Neuron (in vitro differentiated cells): Measurements from ENCODE around the gene PFAS.

Experiments used
- H2AFZ ChIP-seq: one replicate; pipeline ENCODE4 v1.6.1; 2013; ENCODE audit warnings: low read depth, mild to moderate bottlenecking, inconsistent platforms, low read length, moderate library complexity
- H3K27me3 ChIP-seq: one replicate; pipeline ENCODE4 v1.6.1; 2013; ENCODE audit warnings: low read length; ENCODE audit not compliant: insufficient read depth
- H3K36me3 ChIP-seq: one replicate; pipeline ENCODE4 v1.6.1; 2013; ENCODE audit warnings: low read length; ENCODE audit not compliant: insufficient read depth
- H3K4me1 ChIP-seq: one replicate; pipeline ENCODE4 v1.6.1; 2013; ENCODE audit warnings: low read length; ENCODE audit not compliant: insufficient read depth
- H3K4me3 ChIP-seq: 2 replicates; pipeline ENCODE4 v1.5.1; 2013; ENCODE audit warnings: mild to moderate bottlenecking, low read length, moderate library complexity
- H3K9me3 ChIP-seq: one replicate; pipeline ENCODE4 v1.6.1; 2013; ENCODE audit warnings: low read length

PFAS gene

DNA sequence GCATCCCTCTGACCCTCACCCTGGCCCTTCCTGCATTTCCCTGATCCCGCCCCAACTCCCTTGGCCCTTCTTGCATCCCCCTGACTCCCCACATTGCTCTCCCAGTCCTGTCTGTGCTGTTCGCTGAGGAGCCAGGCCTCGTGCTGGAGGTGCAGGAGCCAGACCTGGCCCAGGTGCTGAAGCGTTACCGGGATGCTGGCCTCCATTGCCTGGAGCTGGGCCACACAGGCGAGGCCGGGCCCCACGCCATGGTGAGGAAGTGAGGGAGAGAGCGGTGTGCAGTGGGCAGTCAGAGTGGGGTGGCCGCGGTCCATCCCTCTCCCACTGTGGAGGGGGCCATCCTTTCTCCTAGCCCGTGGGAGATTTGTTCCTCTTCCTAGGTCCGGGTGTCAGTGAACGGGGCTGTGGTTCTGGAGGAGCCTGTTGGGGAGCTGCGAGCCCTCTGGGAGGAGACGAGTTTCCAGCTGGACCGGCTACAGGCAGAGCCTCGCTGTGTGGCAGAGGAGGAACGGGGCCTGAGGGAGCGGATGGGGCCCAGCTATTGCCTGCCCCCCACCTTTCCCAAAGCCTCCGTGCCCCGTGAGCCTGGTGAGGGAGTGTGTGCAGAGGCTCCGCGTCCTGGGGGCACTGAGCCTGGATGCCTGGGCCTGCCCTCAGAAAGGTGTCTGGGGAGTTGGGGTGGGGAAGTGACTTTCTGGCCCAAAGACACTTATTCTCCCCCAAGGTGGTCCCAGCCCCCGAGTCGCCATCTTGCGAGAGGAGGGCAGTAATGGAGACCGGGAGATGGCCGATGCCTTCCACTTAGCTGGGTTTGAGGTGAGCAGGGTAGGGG, 17.8 kb downstream of the PFAS start:
- H3K4me1 ChIP-seq: no peaks in the 10 kb centered on the region
- peaks cover 80% of the 10 kb centered on the region for H3K36me3 ChIP-seq
- no peaks in the 10 kb centered on the region for H3K9me3 ChIP-seq
- H2AFZ ChIP-seq: no peak overlapping the region
- no peaks in the 10 kb centered on the region for H3K27me3 ChIP-seq
- no peak overlapping the region for H3K4me3 ChIP-seq

DNA sequence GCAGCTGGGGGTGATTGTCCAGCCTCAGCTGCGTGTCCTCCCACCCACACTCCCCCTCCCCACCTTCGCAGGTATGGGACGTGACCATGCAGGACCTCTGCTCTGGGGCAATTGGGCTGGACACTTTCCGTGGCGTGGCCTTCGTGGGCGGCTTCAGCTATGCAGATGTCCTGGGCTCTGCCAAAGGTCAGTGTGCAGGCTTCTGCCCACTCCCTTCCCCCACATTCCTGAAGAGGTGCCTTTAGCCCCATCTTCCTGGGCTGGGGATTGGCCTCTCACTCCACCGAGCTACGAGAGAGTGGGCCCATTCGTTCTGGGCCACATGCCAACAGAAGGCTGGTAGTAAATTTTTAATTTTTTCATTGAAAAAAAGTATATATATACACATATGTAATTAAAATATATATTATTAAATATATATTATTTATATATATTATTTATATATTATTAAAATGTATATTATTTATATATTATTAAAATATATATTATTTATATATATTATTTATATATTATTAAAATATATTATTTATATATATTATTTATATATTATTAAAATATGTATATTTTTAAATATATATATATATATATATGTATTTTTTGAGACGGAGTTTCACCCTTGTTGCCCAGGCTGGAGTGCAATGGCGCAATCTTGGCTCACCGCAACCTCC, 18.5 kb downstream of the PFAS start:
- Histone ChIP-seq H3K4me3 (no peak overlapping the region), H3K4me1 (no peaks in the 10 kb centered on the region), H3K36me3 (peaks cover 77% of the 10 kb centered on the region), H3K27me3 (no peaks in the 10 kb centered on the region), H3K9me3 (no peaks in the 10 kb centered on the region), H2AFZ (no peak overlapping the region)

DNA sequence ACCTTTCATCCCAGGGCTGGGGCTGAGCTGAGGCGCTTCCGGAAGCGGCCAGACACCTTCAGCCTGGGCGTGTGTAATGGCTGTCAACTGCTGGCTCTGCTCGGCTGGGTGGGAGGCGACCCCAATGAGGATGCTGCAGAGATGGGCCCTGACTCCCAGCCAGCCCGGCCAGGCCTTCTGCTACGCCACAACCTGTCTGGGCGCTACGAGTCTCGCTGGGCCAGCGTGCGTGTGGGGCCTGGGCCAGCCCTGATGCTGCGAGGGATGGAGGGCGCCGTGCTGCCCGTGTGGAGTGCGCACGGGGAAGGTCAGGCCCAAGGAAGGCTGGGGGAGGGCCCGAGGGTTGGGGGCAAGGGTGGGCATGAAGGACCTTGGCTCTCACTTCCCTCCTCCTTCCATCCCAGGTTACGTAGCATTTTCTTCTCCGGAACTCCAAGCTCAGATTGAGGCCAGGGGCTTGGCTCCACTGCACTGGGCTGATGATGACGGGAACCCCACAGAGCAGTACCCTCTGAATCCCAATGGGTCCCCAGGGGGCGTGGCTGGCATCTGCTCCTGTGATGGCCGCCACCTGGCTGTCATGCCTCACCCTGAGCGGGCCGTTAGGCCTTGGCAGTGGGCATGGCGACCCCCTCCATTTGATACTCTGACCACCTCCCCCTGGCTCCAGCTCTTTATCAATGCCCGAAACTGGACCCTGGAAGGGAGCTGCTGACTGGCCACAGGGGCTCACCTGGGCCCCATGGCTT, 19.6 kb downstream of the PFAS start:
- no peak overlapping the region for H3K4me3 ChIP-seq
- H3K4me1 ChIP-seq: no peaks in the 10 kb centered on the region
- H2AFZ ChIP-seq: no peak overlapping the region
- H3K36me3 ChIP-seq: peaks cover 69% of the 10 kb centered on the region
- H3K9me3 ChIP-seq: no peaks in the 10 kb centered on the region
- H3K27me3 ChIP-seq: no peaks in the 10 kb centered on the region

DNA sequence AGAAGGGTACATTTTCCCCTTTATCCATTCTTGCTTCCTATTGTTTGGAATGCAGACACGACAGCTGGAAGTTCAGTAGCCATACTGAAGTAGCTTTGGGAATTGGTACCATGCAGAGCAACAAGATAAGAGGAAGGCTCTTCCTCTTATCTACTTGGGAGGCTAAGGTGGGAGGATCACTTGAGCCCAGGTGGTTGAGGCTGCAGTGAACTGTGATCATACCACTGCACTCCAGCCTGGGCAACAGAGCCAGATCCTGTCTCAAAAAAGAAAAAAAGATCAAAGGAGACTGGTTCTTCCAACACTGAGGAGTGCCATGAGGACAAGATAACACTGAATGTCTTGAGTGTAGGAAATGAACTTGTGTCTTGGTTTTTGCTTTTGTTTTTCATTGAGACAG, 23.3 kb downstream of the PFAS start:
- H2AFZ ChIP-seq: no peak overlapping the region
- peaks cover 32% of the 10 kb centered on the region for H3K36me3 ChIP-seq
- H3K9me3 ChIP-seq: no peaks in the 10 kb centered on the region
- no peaks in the 10 kb centered on the region for H3K4me1 ChIP-seq
- no peaks in the 10 kb centered on the region for H3K27me3 ChIP-seq
- H3K4me3 ChIP-seq: no peak overlapping the region

DNA sequence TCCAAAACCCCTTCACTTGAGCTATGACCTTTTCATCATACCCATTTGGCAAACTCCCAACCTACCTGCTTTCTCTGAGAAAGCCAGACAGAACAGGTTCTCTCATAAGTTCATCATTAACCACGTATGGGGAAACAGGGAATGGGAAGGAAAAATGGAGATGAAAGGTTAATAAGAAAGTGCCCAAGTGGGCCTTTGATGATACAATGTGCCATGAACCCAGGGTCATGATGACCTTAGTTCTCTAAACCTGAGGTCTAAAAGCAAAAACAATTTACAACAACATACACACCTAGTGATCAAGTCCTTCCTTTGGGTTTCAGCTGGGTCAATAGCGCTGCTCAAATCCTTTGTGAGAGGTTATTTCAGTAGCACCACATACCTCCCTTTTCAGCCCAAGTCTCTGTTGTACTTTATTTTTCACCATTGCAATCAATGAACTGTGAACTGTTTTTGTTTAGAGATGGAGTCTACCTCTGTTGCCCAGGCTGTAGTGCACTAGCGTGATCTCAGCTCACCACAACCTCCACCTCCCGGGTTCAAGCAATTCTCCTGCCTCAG, 24.9 kb downstream of the PFAS start:
- H2AFZ ChIP-seq: no peak overlapping the region

DNA sequence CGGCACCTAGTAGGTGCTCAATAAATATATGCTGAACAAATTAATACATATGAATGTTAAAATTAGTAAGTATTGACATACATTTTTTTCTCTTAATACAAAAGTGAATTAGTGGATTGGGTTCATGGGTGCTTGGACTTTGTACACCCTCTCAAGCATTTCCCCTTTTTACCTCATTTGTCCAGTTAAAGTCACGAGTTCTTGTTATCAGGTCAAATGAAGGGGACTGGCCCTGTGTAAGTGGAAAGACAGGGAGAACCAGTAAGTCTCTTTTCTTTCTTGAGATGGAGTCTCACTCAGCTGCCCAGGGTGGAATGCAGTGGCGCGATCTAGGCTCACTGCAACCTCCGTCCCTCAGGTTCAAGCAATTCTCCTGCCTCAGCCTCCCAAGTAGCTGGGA, 25.7 kb downstream of the PFAS start:
- Histone ChIP-seq H3K4me3 (no peak overlapping the region), H3K4me1 (no peaks in the 10 kb centered on the region), H2AFZ (no peak overlapping the region), H3K36me3 (peaks cover 15% of the 10 kb centered on the region), H3K9me3 (no peaks in the 10 kb centered on the region), H3K27me3 (no peaks in the 10 kb centered on the region)

More for the DNA sequence above, 24.9 kb downstream of the PFAS start:
- Histone ChIP-seq H3K4me3 (no peak overlapping the region), H3K27me3 (no peaks in the 10 kb centered on the region), H3K9me3 (no peaks in the 10 kb centered on the region), H3K4me1 (no peaks in the 10 kb centered on the region), H3K36me3 (peaks cover 22% of the 10 kb centered on the region)

DNA sequence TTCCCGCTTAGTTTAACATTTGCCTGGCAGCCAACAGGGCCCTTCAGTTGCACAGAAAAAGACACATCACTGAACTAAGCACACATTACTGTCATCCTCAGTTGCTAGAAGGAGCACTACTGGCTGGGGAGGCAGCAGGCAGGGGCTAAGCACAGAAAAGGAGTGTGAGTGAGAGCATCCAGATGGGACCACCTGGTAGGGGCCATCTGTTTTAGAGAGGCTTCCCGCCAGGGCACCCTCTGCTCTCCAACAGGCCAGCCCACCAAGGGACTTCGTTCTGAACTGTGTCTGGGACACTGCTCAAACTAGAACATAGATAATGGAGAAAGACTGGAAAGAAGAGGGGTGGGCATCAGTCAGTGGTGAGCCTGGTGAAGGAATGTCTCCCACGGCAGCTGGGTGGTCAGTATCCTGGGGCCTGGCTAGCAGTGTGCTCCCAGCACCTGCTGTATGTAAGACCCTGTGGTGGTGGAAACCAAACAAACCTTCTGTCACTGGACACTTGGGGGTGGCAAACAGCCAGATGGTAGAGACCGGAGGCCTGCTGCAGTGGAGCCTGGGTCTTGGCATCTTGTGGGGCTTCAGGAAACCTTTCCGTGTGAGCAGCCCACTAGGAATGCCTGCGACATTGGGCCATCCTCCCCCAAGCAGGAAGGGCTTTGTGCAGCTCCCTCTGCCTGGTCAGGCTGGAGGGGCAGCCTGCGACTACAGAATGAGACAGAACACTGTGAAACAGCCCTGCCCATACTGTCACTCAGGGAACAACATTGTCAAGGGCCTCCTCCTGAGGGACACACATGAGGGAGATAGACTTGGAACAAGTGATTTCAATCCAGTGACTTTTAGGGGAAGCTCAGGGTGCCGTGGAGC, 26.6 kb downstream of the PFAS start:
- Histone ChIP-seq H3K27me3 (no peaks in the 10 kb centered on the region), H3K4me3 (no peak overlapping the region), H3K9me3 (no peaks in the 10 kb centered on the region), H3K36me3 (peaks cover 8% of the 10 kb centered on the region), H2AFZ (no peak overlapping the region), H3K4me1 (no peaks in the 10 kb centered on the region)

DNA sequence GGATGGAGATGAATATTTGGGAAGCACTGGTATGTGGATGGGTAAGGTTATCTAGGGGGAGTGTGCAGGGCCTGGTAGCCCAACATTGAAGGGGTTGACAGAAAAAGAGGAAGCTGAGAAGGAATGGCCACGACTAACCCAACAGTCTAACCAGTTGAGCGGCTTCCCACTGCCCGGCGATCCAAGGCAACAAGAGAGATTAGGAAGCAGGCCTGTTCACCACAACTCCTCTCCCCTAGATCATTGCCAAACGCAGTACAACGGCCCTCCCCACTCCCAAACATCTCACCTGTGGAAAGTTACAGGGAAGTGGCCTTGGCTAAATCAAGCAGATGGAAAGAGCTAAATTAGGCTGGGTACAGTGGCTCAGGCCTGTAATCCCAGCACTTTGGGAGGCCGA, 28.2 kb downstream of the PFAS start:
- Histone ChIP-seq H2AFZ (no peak overlapping the region), H3K27me3 (no peaks in the 10 kb centered on the region), H3K4me3 (no peak overlapping the region), H3K9me3 (no peaks in the 10 kb centered on the region), H3K4me1 (no peaks in the 10 kb centered on the region), H3K36me3 (no peaks in the 10 kb centered on the region)

DNA sequence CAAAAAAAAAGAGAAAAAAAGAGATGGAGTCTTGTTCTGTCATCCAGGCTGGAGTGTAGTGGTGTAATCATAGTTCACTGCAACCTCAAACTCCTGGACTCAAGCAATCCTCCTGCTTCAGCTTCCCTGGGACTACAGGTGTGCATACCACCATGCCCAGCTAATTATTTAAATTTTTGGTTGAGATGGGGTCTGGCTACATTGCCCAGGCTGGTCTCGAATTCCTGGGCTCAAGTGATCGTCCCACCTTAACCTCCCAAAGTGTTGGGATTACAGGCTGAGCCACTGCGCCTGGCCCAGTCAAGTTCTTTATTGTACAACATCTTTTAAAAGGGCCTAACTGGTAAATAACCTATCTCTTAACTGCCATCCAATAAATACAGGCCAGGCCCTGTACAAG, 33.3 kb downstream of the PFAS start:
- H2AFZ ChIP-seq: no peak overlapping the region
- no peaks in the 10 kb centered on the region for H3K27me3 ChIP-seq
- H3K36me3 ChIP-seq: no peaks in the 10 kb centered on the region
- H3K9me3 ChIP-seq: no peaks in the 10 kb centered on the region
- no peak overlapping the region for H3K4me3 ChIP-seq
- H3K4me1 ChIP-seq: no peaks in the 10 kb centered on the region

DNA sequence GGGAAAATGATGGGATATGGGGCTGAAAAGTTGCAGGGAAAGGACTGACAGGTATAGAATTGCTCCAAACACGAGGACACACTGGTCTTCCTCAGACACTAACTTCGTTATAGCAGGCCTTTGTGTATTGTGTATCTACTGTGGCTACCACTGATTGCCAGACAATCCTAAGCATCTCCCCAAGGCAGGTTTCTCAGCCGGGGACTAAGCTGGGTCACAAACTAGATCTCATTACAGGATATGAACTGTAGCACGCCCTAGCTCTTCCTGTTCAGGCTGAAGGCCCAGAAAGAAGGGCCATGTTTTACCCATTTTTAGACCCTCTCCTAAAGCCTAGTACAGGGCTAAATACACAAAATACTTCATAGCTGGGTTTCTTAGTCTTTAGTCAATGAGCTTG, 34.3 kb downstream of the PFAS start:
- Histone ChIP-seq H3K9me3 (no peaks in the 10 kb centered on the region), H3K27me3 (no peaks in the 10 kb centered on the region), H3K4me1 (peaks cover 4% of the 10 kb centered on the region), H3K4me3 (no peak overlapping the region), H3K36me3 (no peaks in the 10 kb centered on the region), H2AFZ (no peak overlapping the region)

DNA sequence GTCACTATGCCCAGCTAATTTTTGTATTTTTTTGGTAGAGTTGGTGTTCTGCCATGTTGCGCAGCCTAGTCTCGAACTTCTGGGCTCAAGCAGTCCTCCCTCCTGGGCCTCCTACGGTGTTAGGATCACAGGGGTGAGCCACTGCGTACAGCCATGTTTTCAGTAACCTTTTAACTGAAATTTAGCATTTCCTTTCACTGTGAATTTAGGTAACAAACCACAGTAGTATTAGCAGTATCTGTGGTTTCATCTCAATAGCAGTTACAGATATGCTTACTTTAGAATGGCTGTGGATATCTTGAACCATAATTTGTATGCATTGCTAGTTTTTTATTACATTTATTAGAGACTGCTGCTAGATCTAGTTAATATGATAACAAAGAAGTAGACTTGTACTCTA, 35.0 kb downstream of the PFAS start:
- H2AFZ ChIP-seq: no peak overlapping the region
- H3K27me3 ChIP-seq: no peaks in the 10 kb centered on the region
- no peaks in the 10 kb centered on the region for H3K9me3 ChIP-seq
- H3K4me3 ChIP-seq: no peak overlapping the region
- H3K4me1 ChIP-seq: peaks cover 5% of the 10 kb centered on the region
- no peaks in the 10 kb centered on the region for H3K36me3 ChIP-seq
